ENCODE data around the gene GBA2.

Gene GBA2

DNA sequence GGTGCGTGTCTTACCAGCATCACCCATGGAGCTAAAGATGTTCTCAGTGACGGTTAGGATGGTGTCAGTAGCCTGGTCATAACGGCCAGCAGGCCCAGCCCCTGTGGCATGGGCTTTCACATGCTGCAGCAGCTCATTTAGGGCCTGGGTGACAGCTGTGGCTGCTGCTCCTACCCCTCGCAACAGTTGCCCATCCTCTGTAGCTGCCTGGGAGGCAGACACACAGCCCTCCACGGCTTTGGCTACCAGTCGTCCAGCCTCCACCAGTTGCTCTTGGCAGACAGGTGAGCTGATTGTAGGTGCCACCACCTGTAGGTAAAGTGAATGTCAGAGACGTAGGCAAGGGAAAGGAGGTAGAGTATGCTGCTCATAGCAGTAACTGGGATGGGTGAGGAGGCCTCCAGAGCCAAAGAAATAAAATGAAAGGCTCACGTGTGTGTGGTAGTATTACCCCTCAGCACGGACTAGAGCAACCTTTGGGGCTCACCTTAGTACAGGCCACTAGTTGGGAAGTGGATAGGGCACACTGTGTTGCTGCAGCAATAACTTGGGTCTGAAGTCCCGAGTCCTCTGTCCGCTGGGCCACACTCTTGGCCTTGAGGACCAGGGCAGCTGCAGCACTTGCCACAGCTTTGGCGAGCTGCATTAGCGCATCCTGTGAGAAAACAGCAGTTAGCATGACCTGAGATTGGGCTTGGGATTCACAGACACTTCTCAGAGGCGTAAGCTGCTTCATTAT lies 31.7 kb downstream of the GBA2 start:
- DNase-seq (ENCODE audit: low read depth in 3 of 3): no peak

- DNase-seq (ENCODE audit: low read depth in 3 of 3): no peak
These were observed 32.8 kb downstream of the GBA2 start for GRCh38 chr9:35716230-35716629.

DNA sequence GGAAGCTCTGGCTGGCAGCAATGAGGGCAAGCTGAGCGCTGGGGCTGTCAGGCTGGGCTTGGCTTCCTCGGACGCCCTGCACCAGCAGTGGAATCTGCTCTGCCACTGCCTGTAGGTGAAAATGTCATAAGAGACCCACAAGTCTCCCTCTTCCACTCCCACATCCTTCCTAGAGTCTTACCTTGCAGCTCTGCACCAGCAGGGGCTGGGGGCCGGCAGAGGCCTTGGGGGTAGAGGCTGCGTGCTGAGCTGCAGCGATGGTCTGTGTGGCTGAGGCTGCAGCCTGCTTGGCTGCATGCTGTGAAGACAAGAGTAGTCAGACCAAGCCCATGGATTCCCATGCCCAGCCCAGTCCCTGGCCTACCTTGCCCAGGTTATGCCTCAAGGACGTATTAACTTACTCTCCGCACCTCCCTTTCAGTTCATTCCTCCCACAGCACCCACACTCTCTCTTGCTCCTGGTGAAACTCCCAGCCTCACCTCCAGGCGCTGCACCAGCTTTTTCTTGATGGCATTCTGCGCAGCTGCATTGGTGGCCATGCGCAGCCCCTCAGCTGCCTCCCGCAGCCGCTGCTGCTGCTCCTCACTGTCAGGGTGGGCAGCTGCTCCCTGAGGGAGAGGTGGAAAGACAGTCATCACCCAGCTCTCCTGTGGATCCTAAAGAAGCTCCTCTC lies 34.3 kb downstream of the GBA2 start:
- DNase-seq (ENCODE audit: low read depth in 3 of 3): no peak

DNA sequence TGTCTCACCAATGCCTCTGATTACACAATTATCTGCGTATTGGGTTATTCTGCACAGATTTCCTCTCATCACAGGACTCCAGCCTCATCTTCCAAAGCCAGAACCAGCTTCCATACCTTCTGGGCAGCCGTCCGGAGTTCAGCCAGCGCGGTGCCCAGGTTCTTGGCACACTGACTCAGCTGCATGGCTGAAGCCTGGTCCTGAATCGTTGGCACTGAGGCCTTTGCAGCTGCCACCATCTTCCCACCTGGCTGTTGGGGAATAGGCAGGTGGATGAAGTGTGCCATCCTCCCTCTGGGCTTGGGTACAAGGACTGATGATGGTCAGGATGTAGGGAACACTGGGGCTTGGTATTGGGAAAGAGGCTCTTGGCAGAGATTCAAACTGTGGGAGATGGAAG lies 34.9 kb downstream of the GBA2 start:
- no peak for DNase-seq (ENCODE audit: low read depth in 3 of 3)

DNA sequence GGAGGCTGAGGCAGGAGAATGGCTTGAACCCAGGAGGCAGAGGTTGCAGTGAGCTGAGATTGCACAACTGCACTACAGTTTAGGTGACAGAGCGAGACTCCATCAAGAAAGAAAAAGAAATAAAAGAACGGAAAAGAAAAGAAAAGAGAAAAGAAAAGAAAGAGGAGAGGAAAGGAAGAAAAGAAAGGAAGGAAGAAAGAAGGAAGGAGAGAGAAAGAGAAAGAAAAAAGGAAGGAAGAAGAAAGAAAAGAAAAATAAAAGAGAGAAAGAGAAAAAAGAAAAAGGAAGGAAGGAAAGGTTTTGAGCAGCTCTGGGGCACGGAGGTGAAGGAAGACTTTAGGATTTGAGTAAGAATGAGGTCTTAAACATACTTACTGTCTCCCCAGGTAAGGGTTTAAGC lies 35.5 kb downstream of the GBA2 start:
- DNase-seq (ENCODE audit: low read depth in 3 of 3): no peak

DNA sequence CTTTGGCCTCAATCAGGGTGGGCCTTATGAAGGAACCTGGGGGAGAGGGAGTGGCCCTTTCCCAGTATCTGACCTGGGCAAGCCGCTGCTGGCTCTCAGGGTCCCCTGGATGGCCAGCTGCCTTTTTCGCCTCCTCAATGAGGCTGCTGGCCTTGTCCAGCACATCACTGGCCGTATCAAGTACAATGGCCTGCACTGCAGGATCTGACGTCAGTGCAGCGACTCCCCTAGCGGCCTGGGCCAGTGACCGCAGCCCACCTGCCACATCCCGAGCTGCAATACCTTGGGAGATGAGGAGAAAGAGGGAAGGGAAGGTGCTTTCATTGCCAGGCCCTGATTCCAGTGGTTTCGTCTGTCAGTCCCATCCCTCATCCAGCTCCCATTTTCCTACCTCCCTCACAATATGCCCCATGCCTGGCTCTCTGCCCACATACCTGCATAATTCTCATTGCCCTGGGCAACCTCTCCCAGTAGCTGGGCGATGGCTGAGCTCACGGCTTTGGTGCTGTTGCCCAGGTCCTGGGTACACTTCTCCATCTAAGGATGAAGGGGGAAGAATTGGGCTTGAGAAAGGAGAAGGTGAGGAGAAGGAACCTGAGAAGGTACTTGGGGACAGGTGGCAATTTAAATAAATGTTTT lies 36.1 kb downstream of the GBA2 start:
- DNase-seq (ENCODE audit: low read depth in 3 of 3): no peak

DNA sequence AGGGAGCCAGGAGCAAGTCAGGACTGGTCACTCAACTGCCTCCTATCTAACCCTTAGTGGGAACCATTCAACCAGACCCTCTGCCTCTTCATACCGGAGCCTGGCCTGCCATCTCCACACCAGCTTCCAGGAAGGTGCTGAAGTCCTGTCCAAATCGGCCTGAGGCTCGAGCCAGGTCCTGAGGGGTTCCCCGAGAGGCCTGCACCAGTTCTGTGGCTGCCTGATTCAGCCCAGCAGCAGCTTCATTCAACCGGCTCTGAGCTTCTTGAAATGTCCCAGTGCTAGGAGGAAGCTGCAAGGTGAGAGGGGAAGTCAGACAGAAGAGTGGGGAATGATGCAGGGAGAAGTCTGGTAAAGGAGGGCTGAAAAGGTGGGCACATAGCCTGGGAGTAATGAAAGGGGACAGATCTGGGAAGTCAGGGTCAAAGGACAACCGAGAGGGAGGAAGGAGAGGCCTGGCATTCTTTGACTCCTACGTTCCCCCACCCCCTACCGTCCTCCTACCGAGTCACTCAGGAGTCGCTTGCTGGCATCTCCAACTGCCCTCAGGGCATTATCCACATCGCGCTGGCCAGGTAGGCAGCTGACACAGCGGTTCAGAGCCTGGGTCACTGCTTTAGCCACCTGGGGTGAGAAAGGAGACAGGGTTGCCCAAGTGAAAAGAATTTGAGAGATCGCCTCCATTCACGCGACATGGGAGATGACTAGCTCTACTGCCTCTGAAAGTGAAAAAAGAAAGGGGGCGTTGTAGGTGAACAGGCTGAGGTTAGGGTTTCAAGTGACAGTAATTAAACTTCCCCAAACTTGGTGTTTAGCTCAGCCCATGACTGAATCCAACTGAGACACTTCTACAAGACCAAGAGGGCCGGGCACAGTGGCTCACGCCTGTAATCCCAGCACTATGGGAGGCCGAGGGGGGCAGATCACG lies 37.3 kb downstream of the GBA2 start:
- DNase-seq (ENCODE audit: low read depth in 3 of 3): no peak

GRCh38 chr9:35710818-35711500 lies 38.1 kb downstream of the GBA2 start:
- DNase-seq (ENCODE audit: low read depth in 3 of 3): no peak

- no peak for DNase-seq (ENCODE audit: low read depth in 3 of 3)
These were observed 40.9 kb downstream of the GBA2 start for GRCh38 chr9:35708146-35708545.

DNA sequence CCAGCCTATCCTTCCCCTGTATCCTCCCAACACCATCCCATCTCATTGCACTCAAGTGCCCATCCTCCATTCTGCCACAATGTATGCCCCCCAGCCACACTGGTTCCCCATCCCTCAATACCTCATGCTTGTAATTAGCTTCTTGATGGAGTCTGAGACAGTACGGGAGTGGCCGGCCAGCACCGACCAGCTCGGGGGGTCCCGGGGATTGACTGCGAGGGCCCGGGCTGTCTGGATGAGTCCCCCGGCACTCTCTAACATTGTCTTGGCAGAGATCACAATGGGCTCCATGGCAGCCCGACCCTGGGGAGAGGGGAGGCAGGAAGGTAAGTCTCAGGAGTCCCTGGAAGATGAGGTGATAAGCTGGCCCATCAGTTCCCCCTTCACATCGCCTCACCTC lies 42.1 kb downstream of the GBA2 start:
- DNase-seq (ENCODE audit: low read depth in 3 of 3): no peak

- no peak for DNase-seq (ENCODE audit: low read depth in 3 of 3)
These were observed 43.1 kb downstream of the GBA2 start for GRCh38 chr9:35705836-35706430.

- DNase-seq (ENCODE audit: low read depth in 3 of 3): no peak
These were observed 43.7 kb downstream of the GBA2 start for GRCh38 chr9:35705372-35705771.

DNA sequence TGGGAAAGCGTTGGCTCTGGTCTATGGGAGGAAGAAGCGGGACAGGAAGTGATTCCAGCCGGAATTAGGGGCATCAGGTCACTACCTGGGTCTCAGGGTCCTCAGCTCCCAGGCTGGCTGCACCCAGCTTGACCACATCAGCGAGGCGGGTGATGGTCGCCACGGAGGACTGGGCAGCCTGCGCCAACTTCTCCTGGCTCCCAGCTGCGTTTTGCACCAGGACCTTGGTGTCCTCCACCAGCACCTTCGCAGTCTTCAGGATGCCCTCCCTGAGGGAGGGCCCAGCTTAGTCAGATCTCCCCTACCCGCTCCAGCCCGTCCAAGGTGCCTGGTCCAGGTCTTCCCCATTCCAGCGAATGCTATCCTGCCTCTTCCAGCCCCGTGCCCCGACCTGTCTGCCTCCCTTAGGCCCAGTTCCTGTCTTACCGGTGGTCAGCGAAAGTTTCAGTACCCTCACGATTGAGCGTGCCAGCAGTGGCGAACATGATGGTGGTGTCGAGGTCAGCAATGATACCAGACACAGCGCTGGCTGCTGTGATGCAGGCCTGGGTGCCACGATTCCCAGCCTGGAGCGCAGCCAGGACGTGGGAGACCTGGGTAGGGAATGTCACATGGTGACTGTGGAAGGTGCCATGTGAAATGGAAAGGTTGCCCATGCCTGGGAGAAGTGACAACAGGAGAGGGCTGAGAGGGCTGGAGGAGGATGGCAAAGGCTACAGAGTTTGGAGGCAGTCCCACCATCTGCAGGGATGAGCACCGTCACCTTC lies 44.9 kb downstream of the GBA2 start:
- no peak for DNase-seq (ENCODE audit: low read depth in 3 of 3)

DNA sequence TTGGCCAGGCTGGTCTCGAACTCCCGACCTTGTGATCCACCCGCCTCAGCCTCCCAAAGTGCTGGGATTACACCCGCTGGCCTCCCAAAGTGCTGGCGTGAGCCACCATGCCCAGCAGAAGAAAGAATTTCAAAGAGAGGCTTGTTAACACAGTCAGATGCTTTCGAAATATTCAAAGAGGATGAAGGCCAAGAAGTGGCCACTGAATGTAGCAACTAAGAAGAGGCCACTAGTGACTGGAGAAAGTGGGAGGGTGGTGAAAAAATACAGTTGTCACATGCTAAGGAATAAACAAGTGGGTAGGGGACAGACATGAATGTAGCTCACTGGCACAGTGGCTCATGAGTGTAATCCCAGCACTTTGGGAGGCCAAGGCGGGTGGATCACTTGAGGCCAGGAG lies 46.3 kb downstream of the GBA2 start:
- no peak for DNase-seq (ENCODE audit: low read depth in 3 of 3)

DNA sequence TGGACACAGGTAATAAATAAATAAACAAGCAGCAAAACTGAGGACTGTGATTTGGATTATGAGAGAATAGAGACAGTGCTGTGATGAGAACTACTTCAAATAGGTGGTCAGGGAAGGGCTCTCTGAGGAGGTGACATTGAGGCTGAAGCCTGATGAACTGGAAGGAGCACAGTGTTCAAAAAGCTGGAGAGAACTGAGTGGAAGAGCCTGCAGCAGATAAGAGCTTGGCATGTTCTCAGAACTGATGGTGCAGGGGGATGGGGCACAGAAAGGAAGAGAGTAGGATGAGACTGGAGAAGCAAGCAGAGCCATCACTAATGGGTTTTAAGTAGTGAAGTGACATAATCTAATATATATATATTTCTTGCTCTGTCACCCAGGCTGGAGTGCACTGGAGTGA lies 48.1 kb downstream of the GBA2 start:
- DNase-seq (ENCODE audit: low read depth in 3 of 3): no peak

DNA sequence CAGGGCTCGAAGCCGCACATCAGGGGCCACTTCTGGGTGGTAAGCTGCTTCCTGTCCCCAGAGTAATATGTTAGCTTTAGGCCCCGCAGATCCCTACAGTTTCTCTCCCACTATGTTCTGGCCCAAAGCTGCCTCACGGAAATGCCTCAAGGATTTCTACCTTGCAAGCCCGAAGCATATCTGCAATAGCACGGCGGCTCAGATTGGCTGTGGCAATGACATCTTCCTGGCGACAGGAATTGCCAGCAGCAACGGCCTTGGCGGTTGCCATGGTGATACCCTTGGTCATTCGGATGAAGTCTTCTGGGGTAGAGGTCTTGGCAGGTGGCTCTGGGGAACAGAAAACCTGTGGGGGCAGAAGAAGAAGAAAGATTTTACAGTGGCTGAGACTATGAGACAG lies 49.0 kb downstream of the GBA2 start:
- DNase-seq (ENCODE audit: low read depth in 3 of 3): no peak

DNA sequence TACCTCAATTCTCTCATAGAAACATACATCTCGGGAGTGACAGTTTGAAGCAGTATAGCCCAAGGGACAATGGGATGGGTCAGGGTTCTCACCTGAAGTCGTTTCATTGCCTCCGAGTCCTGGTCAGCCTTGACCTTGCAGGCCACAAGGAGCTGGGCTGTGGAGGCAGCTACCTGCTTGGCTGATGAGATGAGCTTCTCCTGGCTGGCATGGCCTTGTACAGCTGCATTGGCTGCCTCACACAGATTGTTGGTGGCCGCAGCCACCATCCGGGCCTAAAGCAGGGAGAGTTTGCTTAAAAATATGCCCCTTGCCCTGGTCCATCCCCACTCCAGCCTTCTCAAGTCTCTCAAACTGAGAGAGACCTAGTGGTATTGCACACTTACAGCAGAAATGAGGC lies 50.8 kb downstream of the GBA2 start:
- no peak for DNase-seq (ENCODE audit: low read depth in 3 of 3)

- DNase-seq (ENCODE audit: low read depth in 3 of 3): no peak
These were observed 51.5 kb downstream of the GBA2 start for GRCh38 chr9:35697486-35697885.

DNA sequence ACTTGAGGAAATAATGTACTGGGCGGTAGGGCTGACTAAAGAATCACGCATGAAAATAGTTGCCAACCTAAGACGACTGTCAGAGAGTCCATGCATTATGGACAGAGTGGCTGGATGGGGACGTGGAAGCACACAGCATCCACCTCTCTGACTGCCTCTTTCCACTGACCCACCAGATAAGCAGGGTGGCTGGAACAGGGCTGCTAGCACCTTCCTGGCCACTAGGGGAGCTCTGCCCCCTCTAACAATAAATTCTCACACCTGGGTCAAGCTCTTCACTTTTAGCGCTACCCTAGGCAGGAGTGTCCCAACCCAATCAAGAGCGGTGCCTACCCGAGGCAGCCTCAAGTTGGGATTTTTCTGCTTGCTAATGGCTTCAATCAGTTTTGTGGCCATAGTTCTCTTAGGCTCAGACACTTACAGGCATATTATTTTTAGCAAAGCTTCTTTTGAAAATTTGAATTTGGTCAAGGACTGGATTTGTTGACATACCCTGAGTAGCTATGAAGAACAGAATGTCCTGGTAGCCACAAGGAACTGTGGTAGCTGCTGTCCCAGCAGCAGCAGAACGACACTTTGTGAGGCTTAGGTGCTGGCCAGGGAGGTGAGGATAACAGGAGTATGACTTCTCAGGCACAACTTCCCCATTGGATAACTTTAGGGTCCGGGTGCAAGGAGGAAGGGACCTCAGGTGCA lies 52.4 kb downstream of the GBA2 start:
- peak; percentile 15 to 26 (median 22) for DNase-seq (ENCODE audit: low read depth in 3 of 3)

DNA sequence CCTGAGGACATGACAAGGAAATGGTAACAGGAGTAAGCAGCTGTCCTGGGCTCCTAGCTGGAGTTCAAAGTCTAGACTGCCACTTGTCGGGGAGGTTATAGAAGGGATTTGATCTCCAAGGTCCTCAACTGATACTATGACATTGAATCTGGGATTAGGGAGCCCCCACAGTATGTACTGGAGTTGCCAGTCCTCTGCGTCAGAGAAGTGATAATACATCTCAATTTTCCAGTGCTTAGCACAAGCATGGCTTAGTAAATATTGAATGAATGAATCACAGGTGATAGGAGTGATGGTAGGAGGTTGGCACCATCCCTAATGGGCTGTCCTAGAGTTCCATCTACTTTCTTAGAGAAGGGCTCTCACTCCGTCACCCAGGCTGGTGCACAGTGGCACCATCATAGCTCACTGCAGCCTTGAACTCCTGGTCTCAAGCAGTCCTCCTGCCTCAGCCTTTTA lies 53.1 kb downstream of the GBA2 start:
- no peak for DNase-seq (ENCODE audit: low read depth in 3 of 3)

All from stimulated activated CD4-positive, alpha-beta T cell treated with anti-CD3 and anti-CD28 coated beads, TNF-alpha, amount 100 ng/mL, for 4 hours (primary cell).